Fibroblast of mammary gland (primary cell): Measurements from ENCODE around the gene IGDCC3.
A peak's percentile ranks its signal among the peaks of the same experiment; 100 is the strongest.

Experiments
- DNase-seq: peaks from one replicate; pipeline ENCODE4 v3.0.0-alpha.2; 2010; ENCODE audit warnings: low read depth
- H3K4me3 ChIP-seq: 2 replicates; pipeline ENCODE4 v1.5.1; 2011; ENCODE audit warnings: low read depth, mild to moderate bottlenecking, low read length, moderate library complexity; ENCODE audit not compliant: control insufficient read depth
- CTCF ChIP-seq: conservative IDR thresholded peaks from 2 replicates; pipeline ENCODE4 v1.5.1; 2011; ENCODE audit warnings: low read depth, low read length, inconsistent platforms; ENCODE audit not compliant: control insufficient read depth, insufficient read depth

Gene IGDCC3

GRCh38 chr15:65318870-65319356 is 58.9 kb downstream of the IGDCC3 start:
- no peak overlapping the region for H3K4me3 ChIP-seq
- peak; percentile 82 for TF ChIP-seq CTCF
- peak; percentile 79 for DNase-seq

GRCh38 chr15:65312400-65312916 is 65.3 kb downstream of the IGDCC3 start:
- TF ChIP-seq CTCF: no peak
- no peak overlapping the region for H3K4me3 ChIP-seq
- DNase-seq: no peak

GRCh38 chr15:65311760-65312159 is 66.0 kb downstream of the IGDCC3 start:
- no peak overlapping the region for H3K4me3 ChIP-seq
- TF ChIP-seq CTCF: no peak
- DNase-seq: no peak

GRCh38 chr15:65310431-65311137 is 67.2 kb downstream of the IGDCC3 start:
- peak; percentile 16 for DNase-seq
- no peak for TF ChIP-seq CTCF
- no peak overlapping the region for H3K4me3 ChIP-seq

GRCh38 chr15:65309882-65310418 is 67.9 kb downstream of the IGDCC3 start:
- H3K4me3 ChIP-seq: no peak overlapping the region
- no peak for TF ChIP-seq CTCF
- DNase-seq: no peak

GRCh38 chr15:65307978-65308377 is 69.8 kb downstream of the IGDCC3 start:
- no peak overlapping the region for H3K4me3 ChIP-seq
- no peak for TF ChIP-seq CTCF
- no peak for DNase-seq

GRCh38 chr15:65306551-65306950 is 71.3 kb downstream of the IGDCC3 start:
- no peak overlapping the region for H3K4me3 ChIP-seq
- DNase-seq: no peak
- TF ChIP-seq CTCF: no peak
